RKO (cell line): ENCODE measurements around the gene FAM9C.
"Not testable (repeated sequence)": the region's sequence is repeated elsewhere in the genome, so short reads cannot be mapped to it uniquely, and the experiment has no call there.

ENCODE experiments used
- DNase-seq: peaks from one replicate; pipeline ENCODE4 v3.0.0-alpha.2; 2016; ENCODE audit warnings: low spot score

The FAM9C gene

DNA sequence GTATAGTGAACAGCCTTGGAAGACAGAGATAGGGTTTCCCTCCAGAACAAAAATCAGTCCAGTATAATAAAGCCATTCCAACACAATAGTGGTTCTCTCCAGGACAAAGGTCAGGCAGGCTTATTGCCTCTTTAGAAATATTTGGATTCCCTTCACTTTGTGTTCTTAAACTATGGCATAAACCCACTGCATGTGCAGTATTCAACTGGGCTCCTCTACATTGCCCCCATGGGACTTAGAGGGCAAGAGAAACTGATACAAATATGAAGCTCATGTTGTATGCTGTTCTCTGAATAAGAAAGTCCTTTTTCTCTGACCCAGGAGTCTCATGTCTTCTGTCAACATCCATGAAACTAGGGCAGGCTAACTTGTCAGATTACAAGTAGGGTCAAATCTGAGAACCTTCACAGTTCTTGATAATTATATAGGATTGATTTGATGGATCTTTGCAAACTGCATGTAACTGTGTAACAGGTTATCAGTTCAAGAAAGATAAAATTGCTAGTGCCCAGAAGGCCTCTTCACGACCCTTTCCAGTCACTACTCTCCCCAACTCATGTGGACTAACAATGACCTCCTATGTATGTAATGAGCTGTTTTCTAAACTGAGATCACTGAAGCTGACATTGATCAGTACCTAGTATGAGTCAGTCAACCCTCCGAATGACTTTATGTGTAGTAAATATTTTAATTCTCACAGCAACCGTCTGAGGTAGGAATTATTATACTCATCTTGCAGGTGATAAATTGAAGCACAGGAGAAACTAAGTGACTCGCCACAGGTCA lies 31.9 kb upstream of the FAM9C start:
- DNase-seq, result no peak

DNA sequence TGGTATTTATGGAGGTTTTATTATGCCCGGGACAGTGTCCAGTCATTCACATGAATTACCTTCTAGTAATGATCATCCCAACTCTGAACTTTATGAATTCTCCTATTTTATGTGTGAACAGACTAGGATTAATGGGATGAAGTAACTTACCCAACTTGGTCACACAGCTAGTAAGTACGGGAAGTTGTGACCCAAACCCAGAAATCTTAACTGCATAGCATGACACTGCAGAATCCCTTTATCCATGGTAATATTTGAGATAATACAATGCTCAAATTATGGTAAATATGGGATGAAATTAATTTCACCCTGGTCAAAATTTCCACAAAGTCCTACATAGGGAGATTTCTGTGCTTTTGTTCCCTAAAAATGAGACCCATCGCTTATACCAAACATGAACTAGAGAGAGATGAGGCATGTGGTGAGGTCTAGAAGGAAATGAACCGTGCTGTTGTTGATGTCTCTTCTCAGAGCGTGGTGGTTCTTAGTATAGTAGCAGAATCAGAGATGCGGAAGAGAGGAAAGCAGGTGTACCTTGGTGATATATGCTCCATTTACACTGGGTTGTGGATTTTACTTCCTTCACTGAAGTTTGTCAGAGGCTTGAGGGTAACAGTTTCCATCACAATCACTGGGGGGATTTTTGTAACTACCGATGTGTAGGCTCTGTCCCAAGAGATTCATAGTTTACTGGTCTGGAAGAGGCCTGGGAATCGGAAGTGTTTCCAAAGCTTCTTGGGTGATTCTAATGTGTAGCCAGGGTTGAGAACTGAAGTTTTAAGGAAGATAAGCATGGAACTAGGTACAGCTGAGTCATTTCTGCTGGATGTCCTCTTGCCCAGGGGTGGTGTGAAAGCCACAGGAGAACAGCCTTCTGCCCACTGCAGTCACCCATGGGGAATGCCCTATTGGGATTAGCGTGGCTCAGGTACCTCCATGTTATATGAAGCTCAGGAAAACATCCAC lies 30.2 kb upstream of the FAM9C start:
- DNase-seq, result no peak

DNA sequence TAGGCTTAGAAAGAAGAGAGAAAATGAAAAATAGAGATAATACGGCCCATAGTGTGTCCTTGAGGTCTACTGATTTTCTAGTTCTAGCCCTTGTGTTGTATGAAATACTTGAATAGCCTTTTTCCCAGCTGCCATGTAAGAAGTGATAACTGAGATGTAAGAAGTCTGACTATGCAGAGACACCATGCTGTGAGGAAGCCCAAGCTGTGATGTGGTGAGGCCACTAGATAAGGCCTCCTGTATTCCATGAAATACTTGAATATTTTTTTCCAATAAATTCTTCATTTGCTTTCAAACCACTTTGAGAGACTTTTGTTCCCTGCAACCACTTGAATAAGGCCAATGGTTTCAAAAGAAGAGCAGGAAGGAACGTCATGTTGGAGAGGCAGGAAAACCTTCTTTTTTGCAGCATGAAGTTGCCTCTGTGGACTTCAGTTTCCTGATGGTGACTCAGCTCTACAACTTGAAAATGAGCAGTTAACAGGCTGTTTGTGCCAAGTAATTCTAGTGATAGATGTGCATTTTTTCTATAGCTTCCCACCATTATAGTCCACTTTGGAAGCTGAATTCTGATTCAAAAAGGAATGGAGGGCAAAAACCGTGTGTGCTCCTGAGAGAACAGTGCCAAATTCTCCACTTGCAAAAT lies 25.5 kb upstream of the FAM9C start:
- no peak for DNase-seq

DNA sequence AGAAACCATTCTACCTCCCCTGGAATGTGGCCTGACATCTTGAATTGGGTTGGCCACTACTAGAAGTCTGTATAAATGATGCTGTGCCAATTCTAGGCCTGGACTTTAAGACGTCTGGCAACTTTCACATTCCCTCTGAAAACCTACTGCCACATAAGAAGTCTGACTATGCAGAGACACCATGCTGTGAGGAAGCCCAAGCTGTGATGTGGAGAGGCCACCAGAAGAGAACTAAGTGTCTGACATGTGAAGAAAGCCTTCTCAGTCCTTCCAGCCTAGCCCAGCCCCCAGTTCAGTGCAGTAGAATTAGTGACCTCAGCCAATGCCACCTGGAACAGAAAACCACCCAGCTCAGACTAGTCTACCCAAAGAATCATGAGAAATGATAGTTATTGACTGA lies 24.2 kb upstream of the FAM9C start:
- DNase-seq, result no peak

DNA sequence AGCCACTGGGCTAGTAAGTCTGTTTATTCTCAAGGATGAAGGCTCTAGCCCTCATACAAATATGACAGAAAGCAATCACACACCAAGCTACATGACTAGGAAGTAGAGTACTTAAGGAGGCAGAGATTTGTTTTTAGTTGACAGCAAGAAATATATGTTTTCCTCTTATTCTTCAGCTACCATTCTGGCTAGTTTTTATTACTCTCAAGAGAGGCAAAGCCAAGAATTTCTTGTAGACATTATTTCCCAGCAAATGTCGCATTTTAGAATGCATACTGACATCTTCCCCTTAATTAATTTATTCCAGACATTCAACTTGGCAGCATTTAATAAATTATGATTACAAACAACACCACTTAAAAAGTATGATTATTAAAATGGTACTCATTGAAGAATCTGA lies 23.4 kb upstream of the FAM9C start:
- no peak for DNase-seq

DNA sequence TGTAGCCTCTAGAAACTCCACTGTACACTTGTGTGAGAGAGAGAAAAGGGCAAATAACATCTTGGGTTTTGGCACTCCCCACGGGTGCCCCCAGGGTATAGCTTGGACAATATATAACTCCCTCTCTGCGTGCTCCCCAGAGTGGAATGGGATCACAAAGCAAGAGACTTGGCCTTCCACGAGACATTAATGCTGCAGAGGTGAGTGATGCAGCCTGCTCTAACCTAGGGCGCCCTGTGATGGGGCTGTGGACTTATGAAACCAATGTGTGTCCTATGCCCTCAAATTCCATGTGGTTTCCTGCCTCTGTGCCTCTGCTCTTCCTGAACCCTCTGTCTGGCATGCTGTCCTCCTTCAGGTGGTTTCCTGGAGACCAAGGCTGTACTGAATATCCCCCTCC lies 22.0 kb upstream of the FAM9C start:
- no peak for DNase-seq

DNA sequence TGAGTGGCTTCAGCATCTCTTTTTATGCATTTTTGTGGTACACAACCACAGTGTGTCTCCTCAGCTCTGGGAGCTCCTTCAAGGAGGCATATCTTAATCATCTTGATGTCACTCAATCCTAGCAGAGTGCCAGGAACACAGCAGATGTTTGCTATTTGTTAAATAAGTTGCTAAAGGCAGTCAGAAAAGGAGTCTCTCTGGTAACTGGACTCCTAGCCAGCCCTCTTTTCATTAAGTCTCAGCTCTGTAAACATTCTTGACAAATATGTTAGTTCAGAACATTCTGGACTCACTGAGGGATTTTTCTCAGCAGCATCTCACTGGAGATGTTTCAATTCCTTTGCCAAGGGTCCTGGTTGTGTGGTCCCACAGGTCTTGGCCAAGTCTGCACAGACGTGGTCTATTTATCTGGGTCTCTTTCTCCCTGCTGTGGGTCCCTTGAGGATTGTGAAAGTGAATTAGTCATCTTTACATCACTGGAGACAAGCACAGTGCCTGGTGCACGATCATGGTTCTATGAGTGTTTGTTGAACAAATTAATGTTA lies 20.3 kb upstream of the FAM9C start:
- no peak for DNase-seq

DNA sequence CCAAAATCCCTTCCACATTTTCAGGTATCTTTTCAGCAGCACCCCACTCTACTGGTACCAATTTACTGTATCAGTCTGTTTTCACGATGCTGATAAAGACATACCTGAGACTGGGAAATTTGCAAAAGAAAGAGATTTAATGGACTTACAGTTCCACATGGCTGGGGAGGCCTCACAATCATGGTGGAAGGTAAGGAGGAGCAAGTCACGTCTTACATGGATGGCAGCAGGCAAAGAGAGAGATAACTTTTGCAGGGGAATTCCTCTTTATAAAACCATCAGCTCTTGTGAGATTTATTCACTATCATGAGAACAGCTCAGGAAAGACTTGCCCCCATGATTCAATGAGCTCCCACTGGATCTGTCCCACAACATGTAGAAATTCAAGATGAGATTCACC lies 18.7 kb upstream of the FAM9C start:
- DNase-seq, result not testable (repeated sequence)

DNA sequence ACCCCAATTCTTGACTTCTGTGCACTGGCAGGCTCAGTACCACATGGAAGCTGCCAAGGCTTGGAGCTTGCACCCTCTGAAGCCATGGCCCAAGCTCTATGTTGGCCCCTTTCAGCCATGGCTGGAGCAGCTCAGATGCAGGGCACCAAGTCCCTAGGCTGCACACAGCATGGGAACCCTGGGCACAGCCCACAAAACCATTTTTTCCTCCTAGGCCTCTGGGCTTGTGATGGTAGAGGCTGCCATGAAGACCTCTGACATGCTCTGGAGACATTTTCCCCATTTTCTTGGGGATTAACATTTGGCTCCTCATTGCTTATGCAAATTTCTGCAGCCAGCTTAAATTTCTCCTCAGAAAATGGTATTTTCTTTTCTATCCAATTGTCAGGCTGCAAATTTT lies 17.9 kb upstream of the FAM9C start:
- not testable (repeated sequence) for DNase-seq

DNA sequence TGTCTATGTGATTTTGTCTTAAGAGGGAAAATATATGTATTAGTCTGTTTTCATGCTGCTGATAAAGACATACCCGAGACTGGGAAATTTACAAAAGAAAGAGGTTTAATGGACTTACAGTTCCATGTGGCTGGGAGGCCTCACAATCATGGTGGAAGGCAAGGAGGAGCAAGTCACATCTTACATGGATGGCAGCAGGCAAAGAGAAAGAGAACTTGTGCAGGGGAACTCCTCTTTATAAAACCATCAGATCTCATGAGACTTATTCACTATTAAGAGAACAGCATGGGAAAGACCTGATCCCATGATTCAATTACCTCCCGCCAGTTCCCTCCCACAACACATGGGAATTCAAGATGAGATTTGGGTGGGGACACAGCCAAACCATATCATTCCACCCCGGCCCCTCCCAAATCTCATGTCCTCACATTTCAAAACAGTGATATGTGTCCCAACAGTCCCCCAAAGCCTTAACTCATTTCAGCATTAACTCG lies 16.8 kb upstream of the FAM9C start:
- not testable (repeated sequence) for DNase-seq

DNA sequence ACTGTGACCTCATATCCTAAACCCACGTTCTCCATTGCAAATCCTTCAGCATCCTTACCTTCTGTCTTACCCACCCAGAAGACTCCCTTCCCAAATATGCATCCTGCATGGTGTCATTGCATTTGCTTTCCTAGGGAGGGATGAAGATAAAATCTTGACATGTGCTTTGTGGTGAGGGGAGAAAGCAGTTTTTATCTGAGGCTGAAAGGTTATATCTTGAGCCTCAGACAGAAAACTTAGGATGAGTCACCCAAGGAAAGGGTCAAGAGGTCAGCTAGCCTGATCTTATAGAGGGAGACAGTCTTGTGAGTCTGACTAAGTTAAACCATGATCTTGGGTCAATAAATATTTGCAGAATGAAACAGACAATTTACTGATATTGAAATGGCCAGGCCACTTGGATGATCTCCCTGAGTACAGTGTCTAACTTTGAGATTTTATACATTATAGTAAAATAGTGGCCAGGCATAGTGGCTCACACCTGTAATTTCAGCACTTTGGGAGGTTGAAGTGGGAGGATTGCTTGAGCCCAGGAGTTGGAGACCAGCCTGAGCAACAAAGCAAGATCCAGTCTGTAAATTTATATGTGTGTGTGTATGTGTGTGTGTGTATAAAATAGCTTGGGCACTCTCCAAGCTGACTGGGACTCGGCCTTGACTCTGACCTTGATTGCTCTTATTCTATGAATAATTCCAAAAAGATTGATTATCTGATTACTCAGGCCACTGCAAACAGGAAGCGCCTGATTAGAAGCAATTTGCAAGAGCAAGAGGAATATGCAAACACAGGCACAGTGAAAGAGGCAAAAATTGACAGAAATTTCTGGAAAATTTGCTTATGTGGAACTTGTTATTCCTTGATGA lies 15.4 kb upstream of the FAM9C start:
- DNase-seq, result no peak

DNA sequence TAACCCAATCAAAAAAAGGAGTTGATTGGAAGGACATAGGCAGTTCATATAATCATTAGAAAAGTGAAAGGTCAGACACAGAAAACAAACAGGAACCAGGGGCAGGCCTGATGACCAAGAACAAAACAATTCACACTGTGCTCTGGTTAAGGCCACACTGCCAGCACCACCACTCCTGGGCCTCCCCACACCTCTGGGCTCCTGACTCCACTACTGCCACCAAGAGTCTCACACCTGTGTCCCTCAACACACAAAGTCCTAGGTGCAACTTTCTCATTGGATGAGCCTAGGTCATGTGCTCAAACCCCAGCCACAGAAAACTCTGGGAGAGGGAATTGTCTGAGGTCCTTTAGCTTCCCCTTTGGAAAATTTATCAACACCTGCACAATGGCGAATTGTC lies 11.1 kb upstream of the FAM9C start:
- DNase-seq, result no peak

DNA sequence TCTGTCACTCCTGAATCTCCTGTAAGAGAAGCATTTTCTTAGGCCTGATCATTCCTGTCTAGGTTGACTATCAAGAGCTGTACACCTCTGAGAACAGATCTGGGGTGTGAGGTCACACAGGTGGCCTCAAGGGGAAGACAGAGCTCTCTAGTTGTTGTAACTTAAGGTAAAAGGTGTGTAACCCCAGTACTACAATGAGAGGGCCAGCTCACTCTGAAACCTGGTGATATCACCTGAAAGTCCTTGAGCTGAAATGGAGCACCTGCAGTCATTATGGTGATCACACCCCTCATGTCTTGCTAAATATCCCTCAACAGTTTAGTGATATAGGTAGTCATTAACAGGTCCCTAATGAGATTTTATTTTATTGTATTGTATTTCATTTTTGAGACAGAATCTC lies 8.8 kb upstream of the FAM9C start:
- DNase-seq, result no peak

DNA sequence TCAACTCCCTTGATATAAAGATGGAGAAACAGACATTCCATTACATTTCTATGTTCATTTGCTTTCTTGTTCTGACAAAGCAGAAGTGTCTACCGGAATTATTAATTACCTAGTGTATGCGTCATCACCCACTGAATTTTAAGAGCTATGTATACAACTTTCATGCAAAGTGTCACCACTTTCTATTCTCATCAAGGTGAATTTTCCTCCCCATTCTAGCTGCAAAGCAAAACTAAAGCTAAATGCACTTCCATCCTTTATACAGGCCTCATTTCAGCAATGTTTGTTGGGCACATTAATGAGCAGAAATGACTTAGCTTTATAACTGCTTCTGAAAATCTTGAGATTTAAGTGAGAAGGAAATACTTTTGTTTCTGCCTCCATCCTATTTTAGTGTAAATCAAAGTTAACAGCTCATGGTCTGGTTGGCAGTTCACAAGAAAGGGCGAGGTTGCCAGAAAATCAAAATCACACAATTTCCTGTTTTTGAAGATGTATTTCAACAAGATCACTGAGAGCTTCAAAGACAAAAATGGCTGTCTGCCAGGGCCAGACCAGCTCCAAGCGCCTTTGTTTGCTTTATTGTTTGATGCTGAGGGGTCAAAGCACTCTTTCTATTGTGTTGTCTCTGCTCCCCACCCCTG lies 7.2 kb upstream of the FAM9C start:
- DNase-seq, result no peak

DNA sequence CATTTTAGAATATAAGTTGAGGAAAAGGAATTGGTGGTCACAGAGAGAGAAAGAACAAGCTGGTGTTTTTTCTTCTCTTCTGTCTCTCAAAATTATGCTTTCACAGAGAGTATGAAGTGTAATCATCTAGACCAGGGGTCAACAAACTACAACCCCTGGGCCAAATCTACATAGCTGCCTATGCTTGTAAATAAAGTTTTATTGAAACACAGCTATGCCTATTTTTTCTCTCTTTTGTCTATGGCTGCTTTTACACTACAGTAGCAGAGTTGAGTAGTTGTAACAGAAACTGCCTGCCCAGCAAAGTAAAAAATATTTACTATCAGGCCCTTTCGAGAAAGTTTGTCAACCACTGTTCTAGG lies 6.7 kb upstream of the FAM9C start:
- no peak for DNase-seq

DNA sequence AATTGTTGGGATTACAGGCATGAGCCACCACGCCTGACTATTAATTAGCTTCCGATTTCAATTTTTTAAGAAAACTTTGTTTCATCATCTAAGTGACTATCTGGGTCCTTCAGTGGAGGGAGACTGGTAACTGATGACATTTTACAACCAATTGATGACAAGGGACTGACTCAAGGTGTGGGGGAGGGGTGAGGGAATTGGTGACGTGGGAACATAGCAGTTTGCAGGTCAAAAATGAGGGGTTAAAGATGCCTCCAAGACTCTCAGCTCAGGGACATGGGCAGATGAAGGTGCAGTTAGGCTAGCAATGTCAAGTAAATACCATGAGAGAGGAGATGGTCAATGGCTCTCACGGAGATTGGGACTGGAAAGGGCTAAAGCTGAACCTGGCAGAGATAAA lies 5.7 kb upstream of the FAM9C start:
- no peak for DNase-seq

DNA sequence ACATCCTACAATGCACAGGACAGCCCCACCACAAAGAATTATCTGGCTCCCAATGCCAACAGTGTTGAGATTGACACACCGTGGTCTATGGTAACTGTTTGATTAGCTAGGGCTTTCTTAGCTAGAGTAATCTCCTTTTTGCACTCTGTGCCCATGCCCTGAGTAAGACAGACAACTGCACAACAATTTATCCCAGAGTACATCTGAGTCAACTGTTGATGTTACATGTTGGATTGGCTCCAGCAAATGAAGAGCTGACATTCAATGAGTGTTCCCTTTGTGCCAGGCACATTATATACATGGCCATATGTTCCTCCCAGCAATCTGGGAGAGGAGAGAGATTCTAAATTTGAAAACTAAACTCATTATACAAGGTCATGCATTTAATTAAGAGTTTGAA lies 3.9 kb upstream of the FAM9C start:
- no peak for DNase-seq

DNA sequence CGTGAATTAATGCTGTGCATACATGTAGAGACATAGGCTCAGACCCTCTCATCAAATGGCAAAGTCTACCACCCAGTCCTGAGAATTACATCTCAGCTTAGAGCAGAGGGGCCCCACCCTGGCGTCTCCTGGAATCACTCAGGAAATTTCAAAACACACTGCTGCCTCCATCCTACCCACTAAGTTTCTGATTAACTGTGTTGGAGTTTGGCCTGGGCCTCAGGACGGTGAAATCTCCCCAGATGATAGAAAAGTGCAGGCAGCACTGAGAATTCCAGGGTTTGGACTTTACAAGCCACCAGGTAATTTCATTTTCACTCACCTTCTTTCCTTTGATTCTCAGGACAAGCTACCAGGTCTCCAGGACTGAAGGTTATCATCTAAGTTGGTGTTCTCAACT lies 3.3 kb upstream of the FAM9C start:
- no peak for DNase-seq

DNA sequence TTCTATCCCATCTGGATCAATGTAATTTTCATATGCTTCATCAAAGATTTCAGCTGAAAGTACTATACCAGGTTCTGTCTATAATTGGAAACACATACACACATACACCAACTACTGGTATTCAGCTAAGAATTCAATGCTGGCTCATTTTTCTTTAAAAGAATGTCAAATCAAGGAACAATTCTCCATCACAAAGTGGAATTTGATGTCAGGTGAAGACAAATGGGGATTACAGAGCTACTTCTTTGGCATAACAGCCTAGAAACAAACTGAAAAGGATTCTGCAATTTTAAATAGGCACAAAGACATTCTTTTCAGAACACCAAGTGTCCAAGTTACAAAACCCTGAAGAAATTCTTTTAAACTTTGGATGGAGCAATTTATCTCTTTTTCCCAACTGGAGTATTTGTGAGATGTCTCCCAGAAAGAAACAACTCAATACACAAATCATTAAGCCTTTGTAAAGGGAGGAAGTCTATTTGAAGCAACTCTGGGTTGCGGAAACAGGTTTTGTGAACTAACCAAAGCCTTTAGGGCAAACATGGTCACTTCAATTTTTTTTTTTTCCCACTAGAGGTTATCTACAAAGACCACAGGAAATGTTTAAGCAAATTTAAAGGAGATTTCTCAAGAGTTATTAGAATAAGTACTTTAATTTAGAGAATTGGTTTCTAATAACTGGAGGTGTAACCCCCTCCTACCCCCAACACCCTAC lies 1.9 kb upstream of the FAM9C start:
- DNase-seq, result no peak

DNA sequence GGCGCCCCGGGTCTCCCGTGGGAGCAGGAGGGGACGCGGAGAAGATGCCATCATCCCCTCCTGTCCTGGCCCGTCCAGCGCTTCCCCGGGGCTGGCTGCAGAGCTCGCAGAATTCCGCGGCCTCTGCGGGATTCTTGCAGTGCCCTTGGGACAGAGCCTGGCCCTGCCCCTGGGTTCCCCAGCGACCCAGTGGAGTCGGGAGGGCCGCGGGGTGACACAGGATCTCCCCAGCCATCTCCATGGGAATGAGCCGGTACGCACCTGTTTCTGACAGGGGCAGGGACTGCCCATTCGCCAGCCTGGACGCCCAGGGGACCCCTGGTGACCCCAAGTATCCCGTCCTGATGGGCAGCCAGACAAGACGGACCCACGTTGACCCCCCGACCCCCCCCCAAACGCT lies 482 bp downstream of the FAM9C start:
- no peak for DNase-seq
